Astrocyte of the cerebellum (primary cell): Measurements from ENCODE around the gene DUSP14.

Source experiments
- DNase-seq: peaks from one replicate; pipeline ENCODE4 v3.0.0-alpha.2; 2011; ENCODE audit warnings: low read depth
- H3K4me3 ChIP-seq: 2 replicates; pipeline ENCODE4 v1.5.1; 2011; ENCODE audit warnings: mild to moderate bottlenecking, low read depth, low read length, moderate library complexity
- in situ Hi-C: cut with HindIII; loops from 2 replicates; pipeline ENCODE4 v1.10.0; 2017; ENCODE audit warnings: low sequenced_read_pairs
- TF ChIP-seq, protein P1 (sequence below): IDR thresholded peaks from 2 replicates; pipeline ENCODE4 v1.5.1; 2012; ENCODE audit warnings: low read length, low read depth, moderate library complexity, mild to moderate bottlenecking; ENCODE audit errors: missing control alignments

DUSP14 gene

DNA sequence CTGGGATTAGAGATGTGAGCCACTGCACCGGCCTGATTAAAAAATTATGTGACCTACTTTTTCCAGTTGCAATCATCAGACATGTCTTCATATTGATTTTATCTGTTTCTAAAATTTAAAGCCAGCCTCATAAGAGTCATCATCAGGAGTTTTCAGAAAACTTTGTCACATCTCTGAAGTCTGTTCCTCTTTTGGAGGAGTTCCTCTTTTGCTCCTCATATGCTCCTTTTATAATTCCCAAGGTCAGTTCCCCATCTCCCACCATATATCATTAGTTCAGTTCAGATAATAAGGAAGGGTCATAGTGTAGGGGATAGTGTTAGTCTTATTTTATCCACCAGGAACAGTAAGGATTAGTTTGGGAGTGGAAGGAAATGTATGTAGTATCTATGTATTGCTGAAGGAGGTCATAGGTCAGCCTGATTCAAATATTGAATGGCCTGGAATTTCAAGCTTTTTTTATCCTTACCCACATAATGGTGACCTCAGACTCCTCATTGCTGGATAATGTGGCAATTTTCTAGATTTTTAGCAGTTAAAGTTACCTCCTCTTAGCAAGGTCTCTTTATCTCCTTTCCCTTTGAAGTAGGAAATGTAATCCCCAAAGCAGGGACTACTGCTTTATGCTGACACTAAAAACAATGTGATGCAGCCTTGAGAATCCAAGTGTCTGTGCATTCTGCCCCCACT, 13.8 kb upstream of the DUSP14 start:
- in situ Hi-C loops: no loop called here
- no peak for DNase-seq
- TF ChIP-seq, protein P1, sequence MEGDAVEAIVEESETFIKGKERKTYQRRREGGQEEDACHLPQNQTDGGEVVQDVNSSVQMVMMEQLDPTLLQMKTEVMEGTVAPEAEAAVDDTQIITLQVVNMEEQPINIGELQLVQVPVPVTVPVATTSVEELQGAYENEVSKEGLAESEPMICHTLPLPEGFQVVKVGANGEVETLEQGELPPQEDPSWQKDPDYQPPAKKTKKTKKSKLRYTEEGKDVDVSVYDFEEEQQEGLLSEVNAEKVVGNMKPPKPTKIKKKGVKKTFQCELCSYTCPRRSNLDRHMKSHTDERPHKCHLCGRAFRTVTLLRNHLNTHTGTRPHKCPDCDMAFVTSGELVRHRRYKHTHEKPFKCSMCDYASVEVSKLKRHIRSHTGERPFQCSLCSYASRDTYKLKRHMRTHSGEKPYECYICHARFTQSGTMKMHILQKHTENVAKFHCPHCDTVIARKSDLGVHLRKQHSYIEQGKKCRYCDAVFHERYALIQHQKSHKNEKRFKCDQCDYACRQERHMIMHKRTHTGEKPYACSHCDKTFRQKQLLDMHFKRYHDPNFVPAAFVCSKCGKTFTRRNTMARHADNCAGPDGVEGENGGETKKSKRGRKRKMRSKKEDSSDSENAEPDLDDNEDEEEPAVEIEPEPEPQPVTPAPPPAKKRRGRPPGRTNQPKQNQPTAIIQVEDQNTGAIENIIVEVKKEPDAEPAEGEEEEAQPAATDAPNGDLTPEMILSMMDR: no peak
- H3K4me3 ChIP-seq: no peak overlapping the region

- DNase-seq: no peak
- TF ChIP-seq, protein P1: no peak
- no peak overlapping the region for H3K4me3 ChIP-seq
- in situ Hi-C loops: no loop called here
Observed at GRCh38 chr17:37476431-37477120, 13.1 kb upstream of the DUSP14 start.

DNA sequence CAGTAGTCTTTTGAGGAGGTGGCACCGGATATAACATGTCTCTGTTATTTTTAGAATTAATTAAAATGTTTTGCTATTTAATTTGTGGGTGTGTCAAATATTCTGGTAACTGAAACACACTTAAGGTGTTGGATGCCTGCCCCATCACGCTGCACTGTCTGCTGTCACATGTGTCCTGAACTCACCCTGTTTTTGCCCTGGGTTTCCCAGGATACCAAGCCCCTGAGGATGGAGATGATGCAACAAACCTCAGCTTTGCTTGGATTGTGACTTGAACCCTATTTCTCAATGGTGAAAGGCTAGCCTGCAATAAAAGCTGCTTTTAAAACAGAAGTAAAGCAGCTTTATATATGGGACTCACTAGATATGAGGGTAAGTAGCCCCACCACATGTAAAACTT, 11.5 kb upstream of the DUSP14 start:
- DNase-seq: no peak
- in situ Hi-C loops: no loop called here

DNA sequence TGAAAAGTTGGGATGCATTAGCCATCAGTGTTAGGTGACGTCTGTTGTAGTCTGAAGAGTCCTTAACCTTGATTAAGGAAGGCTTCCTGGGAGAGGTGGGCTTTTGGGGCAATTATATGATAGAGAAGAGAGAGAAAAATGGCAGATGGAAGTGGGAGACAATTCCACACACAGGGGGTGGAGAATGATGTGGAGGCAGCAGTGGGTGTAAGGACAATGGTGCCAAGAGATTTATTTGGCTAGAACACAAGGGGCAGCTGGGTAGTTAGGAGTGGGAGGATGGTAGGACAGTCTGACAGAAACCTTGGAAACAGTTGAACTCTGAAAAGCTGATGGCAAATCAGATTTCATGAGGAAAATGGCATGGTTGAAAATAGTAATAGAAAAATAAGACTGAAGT, 10.7 kb upstream of the DUSP14 start:
- TF ChIP-seq, protein P1: no peak
- no peak for DNase-seq
- H3K4me3 ChIP-seq: no peak overlapping the region
- in situ Hi-C loops: no loop called here

More for the DNA sequence above, 11.5 kb upstream of the DUSP14 start:
- TF ChIP-seq, protein P1: no peak
- no peak overlapping the region for H3K4me3 ChIP-seq

DNA sequence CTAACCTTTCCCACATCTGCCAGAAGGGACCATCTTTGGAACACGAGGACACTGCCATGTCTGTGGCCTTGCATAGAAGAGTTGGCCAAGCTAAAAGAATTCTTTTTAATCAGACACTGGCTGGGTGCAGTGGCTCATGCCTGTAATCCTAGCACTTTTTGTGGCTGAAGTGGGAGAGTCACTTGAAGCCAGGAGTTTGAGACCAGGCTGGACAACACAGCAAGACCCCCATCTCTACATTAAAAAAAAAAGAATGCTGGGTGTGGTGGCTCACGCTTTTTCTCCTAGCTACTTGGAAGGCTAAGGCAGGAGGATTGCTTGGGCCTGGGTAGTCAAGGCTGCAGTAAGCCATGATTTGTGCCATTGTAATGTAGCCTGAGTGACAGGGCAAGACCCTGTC, 9.3 kb upstream of the DUSP14 start:
- in situ Hi-C loops: no loop called here
- TF ChIP-seq, protein P1: no peak
- no peak for DNase-seq
- no peak overlapping the region for H3K4me3 ChIP-seq

GRCh38 chr17:37481001-37481665, 8.6 kb upstream of the DUSP14 start:
- H3K4me3 ChIP-seq: no peak overlapping the region
- TF ChIP-seq, protein P1: no peak
- DNase-seq: no peak
- in situ Hi-C loops: no loop called here
